Choroid plexus epithelial cell (primary cell): ENCODE results near the gene TMPRSS6.

Source experiments
- DNase-seq: peaks from one replicate; pipeline ENCODE4 v3.0.0-alpha.2; 2010; ENCODE audit warnings: low read depth
- H3K4me3 ChIP-seq: 2 replicates; pipeline ENCODE4 v1.5.1; 2011; ENCODE audit warnings: low read depth, mild to moderate bottlenecking, control low read depth, low read length, moderate library complexity
- CTCF ChIP-seq: conservative IDR thresholded peaks from 2 replicates; pipeline ENCODE4 v1.5.1; 2011; ENCODE audit warnings: low read depth, mild to moderate bottlenecking, control low read depth, inconsistent platforms, low read length, moderate library complexity

Gene TMPRSS6

GRCh38 chr22:37153901-37154300 is 44.4 kb upstream of the TMPRSS6 start:
- DNase-seq = no peak
- H3K4me3 ChIP-seq = no peak overlapping the region
- no peak for TF ChIP-seq CTCF

DNA sequence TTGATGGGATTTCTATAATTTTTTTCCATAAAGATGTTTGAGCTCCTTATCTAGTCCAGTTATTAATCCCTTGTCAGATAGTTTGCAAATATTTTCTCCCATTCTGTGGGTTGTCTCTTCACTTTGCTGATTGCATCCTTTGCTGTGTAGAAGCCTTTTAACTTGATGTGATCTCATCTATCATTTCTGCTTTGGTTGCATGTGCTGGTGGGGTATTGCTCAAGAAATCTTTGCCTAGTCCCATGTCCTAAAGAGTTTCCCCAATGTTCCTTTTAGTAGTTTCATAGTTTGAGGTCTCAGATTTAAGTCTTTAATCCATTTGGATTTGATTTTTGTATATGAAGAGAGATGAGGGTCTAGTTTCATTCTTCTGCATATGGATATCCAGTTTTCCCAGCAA is 41.9 kb upstream of the TMPRSS6 start:
- H3K4me3 ChIP-seq = no peak overlapping the region
- TF ChIP-seq CTCF = no peak
- DNase-seq = no peak

- no peak for TF ChIP-seq CTCF
- no peak for DNase-seq
- no peak overlapping the region for H3K4me3 ChIP-seq
Observed at GRCh38 chr22:37150701-37151100, 41.2 kb upstream of the TMPRSS6 start.

GRCh38 chr22:37148742-37149665 is 39.5 kb upstream of the TMPRSS6 start:
- DNase-seq = no peak
- TF ChIP-seq CTCF = no peak
- no peak overlapping the region for H3K4me3 ChIP-seq

DNA sequence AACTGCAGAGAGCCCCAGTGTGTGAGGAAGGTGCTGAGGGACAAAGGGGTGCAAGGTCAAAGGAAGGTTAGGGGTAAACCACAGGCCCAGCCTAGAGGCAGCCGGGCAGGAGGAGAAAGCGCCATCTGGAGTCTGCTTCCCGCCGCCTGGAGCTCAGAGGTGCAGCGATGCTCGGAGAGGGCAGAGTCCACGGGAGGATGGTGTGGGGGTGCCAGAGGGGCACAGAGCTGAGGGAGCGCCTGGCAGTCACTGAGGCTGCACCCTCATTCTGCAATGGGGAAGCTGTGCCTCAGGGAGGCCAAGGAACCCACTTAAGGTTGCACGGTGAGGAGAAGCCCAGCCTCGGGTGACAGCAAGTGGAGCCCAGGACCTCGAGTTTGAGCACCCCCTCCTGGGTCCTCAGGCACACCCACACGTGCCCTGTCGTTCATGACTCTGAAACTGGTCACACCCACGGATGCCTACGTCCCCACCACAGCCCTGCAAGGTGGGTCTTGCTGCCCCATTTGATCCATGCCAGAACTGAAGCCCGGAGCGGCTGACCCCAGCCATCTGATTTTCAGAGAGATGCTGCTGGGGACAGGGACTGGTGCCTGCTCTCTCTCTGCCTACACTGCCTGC is 38.6 kb upstream of the TMPRSS6 start:
- no peak overlapping the region for H3K4me3 ChIP-seq
- no peak for TF ChIP-seq CTCF

DNA sequence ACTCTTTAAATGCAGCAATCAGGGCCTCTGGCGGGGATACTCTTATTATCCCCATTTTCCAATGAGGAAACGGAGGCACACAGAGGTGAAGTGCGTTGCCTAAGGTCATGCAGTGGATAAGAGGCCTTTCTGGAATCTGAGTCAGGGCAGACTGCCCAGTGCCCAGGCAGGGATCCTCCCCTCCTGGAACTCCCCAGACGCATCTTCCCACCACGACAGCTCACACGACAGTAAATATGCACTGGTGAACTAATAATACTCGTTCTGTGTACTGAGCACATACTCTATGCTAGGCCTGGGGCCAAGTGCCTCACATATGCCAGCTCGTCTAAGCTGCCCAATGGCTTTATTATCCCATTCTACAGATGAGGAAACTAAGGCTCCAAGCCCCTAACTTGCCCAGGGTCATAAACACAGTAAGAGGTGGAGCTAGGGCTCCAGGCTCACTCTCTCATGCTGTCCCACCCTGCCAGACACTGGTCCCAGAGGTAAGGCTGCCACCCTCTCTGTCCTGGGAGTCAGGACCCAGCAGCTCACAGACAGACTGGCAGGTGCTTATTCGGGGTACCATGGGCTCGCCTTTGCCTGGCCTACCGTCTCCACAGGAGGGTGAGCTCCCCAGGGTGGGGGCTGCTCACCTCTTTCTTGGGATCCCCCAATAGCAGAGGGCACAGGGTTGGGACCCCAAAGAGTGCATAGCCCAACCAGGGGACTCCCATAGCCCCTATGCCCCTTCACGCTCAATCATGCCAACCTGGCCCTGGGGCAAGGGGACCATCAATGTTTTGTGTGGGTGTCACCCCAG is 37.9 kb upstream of the TMPRSS6 start:
- DNase-seq = no peak
- no peak for TF ChIP-seq CTCF
- H3K4me3 ChIP-seq = no peak overlapping the region

More for the DNA sequence above, 38.6 kb upstream of the TMPRSS6 start:
- no peak for DNase-seq
